A673 (cell line): ENCODE data around the gene CCT8. TPM values are rescaled to one million over a fixed set of nuclear protein-coding genes. Genes with fewer than 3 reads are reported as not detected.

Experiments used
- BruUV-seq: library from RNA; stranded (reverse); fragments of 400-500 nt; replicated peaks from 2 replicates; lab custom pipeline; 2021; lab: Mats Ljungman, UMichigan
- CTCF ChIA-PET: fragments of 300-600 bp; sonication (Branson Sonifier 250); formaldehyde crosslinking; loops from one replicate; lab custom pipeline; 2022; ENCODE audit warnings: antibody characterized with exemption; lab: Charles Lee
- POLR2A ChIA-PET: fragments of 300-600 bp; sonication (Branson Sonifier 250); formaldehyde crosslinking; loops from one replicate; lab custom pipeline; 2022; ENCODE audit warnings: antibody characterized with exemption; ENCODE audit not compliant: low non-redundant PET; lab: Charles Lee
- DNase-seq: peaks from one replicate; pipeline ENCODE4 v3.0.0-alpha.2; 2015; ENCODE audit warnings: low spot score
- H3K27ac ChIP-seq: fragments of 200-600 bp; sonication (generic); 2 replicates; pipeline ENCODE4 v1.5.1; 2016; ENCODE audit warnings: mixed run types, low read depth, mild to moderate bottlenecking, mixed read lengths, antibody characterized with exemption, low read length; ENCODE audit not compliant: poor library complexity, severe bottlenecking
- H3K27me3 ChIP-seq: fragments of 200-600 bp; sonication (generic); replicated peaks from 2 replicates; pipeline ENCODE4 v1.6.1; 2017; ENCODE audit warnings: mixed run types, low read depth, mild to moderate bottlenecking, mixed read lengths, antibody characterized with exemption, low read length; ENCODE audit not compliant: insufficient read depth, poor library complexity
- H3K36me3 ChIP-seq: fragments of 200-600 bp; sonication (generic); 2 replicates; pipeline ENCODE4 v1.6.1; 2016; ENCODE audit warnings: mixed run types, mild to moderate bottlenecking, mixed read lengths, antibody characterized with exemption, low read length; ENCODE audit not compliant: insufficient read depth, poor library complexity, severe bottlenecking
- H3K4me1 ChIP-seq: fragments of 200-600 bp; sonication (generic); 2 replicates; pipeline ENCODE4 v1.6.1; 2017; ENCODE audit warnings: mixed run types, mild to moderate bottlenecking, mixed read lengths, antibody characterized with exemption, low read length; ENCODE audit not compliant: insufficient read depth, poor library complexity, severe bottlenecking
- H3K4me3 ChIP-seq: fragments of 200-600 bp; sonication (generic); 2 replicates; pipeline ENCODE4 v1.5.1; 2016; ENCODE audit warnings: low read depth, mixed run types, mild to moderate bottlenecking, mixed read lengths, low read length; ENCODE audit not compliant: poor library complexity, severe bottlenecking
- H3K9me3 ChIP-seq: fragments of 200-600 bp; sonication (generic); 2 replicates; pipeline ENCODE4 v1.6.1; 2016; ENCODE audit warnings: mixed run types, low read depth, mild to moderate bottlenecking, mixed read lengths, antibody characterized with exemption, low read length; ENCODE audit not compliant: poor library complexity, severe bottlenecking
- EZH2 ChIP-seq: fragments of 200-600 bp; sonication (generic); IDR thresholded peaks from 2 replicates; pipeline ENCODE4 v1.6.1; 2017; ENCODE audit warnings: borderline replicate concordance, low read depth, mild to moderate bottlenecking, mixed read lengths, antibody characterized with exemption, low read length; ENCODE audit not compliant: poor library complexity, severe bottlenecking
- intact Hi-C: fragments of 100-400 bp; cut with micrococcal nuclease; formaldehyde crosslinking; loops from one replicate; pipeline ENCODE4 v1.10.0; 2022; ENCODE audit not compliant: unreplicated experiment
- total RNA-seq: library from RNA; stranded (reverse); gene quantifications from 2 replicates; pipeline ENCODE4 v1.2.3, GENCODE V29; 2021
- TF ChIP-seq, protein P1 (sequence below): fragments of 300-800, 200-600 bp; sonication (generic); conservative IDR thresholded peaks from 2 replicates; pipeline ENCODE4 v1.5.1; 2017; ENCODE audit warnings: low read depth, mild to moderate bottlenecking, antibody characterized with exemption, low read length, moderate library complexity, mixed read lengths

CCT8 gene
- total RNA-seq, 1 experiment from 2014 or later, result 415 TPM

DNA sequence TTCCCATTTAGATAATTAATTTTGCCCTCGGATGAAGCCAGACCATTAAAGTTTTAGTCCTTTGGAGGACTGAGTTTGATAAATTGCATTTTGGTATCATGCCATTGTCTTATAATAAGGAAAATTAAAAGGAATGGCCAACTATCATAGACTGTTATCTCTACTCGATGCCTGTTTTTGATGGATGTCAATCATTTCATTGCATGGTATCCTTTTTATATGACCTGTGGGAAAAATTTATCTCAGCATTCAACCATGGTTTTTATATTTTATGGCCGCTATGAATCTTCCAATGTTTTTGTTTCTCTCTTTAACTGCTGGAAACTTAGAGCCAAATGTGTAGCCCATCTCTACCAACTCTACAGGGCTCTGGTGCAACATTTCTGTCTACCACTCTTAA is 9.9 kb upstream of the CCT8 start:
- Histone ChIP-seq H3K4me3 (no peak overlapping the region), H3K36me3 (no peaks in the 10 kb centered on the region), H3K9me3 (no peaks in the 10 kb centered on the region), H3K4me1 (peaks cover 11% of the 10 kb centered on the region), H3K27me3 (no peaks in the 10 kb centered on the region), H3K27ac (no peak overlapping the region)
- DNase-seq, result no peak
- ChIA-PET CTCF (no interaction called here), POLR2A (no interaction called here)
- intact Hi-C loops, result no loop called here
- no TSS peak for BruUV-seq
- TF ChIP-seq, protein P1, sequence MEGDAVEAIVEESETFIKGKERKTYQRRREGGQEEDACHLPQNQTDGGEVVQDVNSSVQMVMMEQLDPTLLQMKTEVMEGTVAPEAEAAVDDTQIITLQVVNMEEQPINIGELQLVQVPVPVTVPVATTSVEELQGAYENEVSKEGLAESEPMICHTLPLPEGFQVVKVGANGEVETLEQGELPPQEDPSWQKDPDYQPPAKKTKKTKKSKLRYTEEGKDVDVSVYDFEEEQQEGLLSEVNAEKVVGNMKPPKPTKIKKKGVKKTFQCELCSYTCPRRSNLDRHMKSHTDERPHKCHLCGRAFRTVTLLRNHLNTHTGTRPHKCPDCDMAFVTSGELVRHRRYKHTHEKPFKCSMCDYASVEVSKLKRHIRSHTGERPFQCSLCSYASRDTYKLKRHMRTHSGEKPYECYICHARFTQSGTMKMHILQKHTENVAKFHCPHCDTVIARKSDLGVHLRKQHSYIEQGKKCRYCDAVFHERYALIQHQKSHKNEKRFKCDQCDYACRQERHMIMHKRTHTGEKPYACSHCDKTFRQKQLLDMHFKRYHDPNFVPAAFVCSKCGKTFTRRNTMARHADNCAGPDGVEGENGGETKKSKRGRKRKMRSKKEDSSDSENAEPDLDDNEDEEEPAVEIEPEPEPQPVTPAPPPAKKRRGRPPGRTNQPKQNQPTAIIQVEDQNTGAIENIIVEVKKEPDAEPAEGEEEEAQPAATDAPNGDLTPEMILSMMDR, result no peak
- TF ChIP-seq EZH2, result no peak

DNA sequence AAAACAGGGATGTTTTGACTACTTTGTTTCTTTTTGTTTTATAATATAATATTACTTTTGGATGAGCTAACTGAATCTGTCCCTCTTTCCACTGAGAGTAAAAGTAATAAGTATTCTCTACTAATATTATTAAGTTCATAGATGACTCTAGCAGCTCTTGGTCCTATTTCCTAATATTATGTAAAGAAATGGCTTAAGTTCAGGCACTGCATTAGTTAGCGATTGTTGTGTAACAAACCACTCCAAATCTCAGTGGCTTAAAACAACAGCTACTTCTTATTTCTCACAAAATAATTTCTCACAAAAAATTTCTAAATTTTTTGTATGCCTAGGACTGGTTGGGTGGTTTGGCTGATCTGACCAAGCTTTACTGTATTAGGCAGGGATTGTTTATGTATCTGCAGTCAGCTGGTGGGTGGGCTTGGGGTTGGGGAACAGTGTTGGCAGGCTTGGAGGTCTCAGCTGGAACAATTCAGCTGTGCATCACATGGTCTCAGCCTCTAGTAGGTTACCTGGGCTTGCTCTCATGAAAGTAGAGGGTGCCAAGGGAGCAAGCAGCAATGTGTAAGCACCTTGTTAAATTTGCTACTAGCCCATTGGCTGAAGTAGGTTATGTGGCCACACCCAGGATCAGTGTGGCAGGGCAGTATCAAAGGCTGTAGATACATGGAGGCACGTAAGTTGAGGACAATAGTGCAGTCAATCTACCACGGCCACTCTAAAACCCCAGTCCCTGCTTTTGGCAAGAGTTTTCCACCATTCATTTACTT is 8.8 kb upstream of the CCT8 start:
- Histone ChIP-seq H3K27me3 (no peaks in the 10 kb centered on the region), H3K4me3 (no peak overlapping the region), H3K27ac (no peak overlapping the region), H3K36me3 (no peaks in the 10 kb centered on the region), H3K4me1 (peaks cover 11% of the 10 kb centered on the region), H3K9me3 (no peaks in the 10 kb centered on the region)
- ChIA-PET POLR2A (no interaction called here), CTCF (no interaction called here)
- no peak for DNase-seq
- no peak for TF ChIP-seq EZH2
- TF ChIP-seq, protein P1, result no peak
- BruUV-seq, result no TSS peak
- intact Hi-C loops, result no loop called here

DNA sequence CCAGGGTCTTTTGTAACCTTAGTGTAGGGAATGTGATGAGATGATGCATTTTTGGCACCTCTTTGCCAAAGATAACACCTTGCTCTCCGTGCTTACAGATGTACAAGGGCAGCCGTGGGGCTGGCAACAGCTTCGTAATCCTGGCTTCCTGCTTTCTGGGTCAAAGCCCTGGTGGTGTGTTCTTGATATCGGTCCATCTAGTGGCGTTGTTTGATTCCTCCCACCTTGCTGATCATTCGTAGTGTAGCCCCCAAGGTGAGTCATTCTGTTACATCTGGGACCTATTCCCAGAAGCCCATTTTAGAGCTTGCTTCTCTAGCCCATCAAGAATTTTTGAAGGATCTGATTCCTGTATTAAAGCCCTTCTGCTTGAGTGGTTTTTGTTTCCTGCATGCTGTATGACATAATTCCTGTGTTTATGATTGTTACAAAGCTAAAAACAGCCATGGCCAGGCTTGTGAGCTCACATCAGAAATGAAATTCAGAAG is 7.0 kb upstream of the CCT8 start:
- CTCF ChIA-PET, result no interaction called here

More for the DNA sequence above, 7.0 kb upstream of the CCT8 start:
- no TSS peak for BruUV-seq
- Histone ChIP-seq H3K9me3 (no peaks in the 10 kb centered on the region), H3K27ac (no peak overlapping the region), H3K4me1 (peaks cover 14% of the 10 kb centered on the region), H3K4me3 (no peak overlapping the region), H3K36me3 (no peaks in the 10 kb centered on the region), H3K27me3 (no peaks in the 10 kb centered on the region)
- POLR2A ChIA-PET, result no interaction called here
- intact Hi-C loops, result no loop called here
- TF ChIP-seq, protein P1, result no peak
- TF ChIP-seq EZH2, result no peak
- no peak for DNase-seq
